Smooth muscle cell (in vitro differentiated cells): ENCODE data around the gene GARIN1A. TPM values are rescaled to one million over a fixed set of nuclear protein-coding genes. Genes with fewer than 3 reads are reported as not detected.

Experiments
- DNase-seq: peaks from one replicate; lab custom pipeline; 2025; ENCODE audit not compliant: unreplicated experiment; lab: John Stamatoyannopoulos, UW
- H2AFZ ChIP-seq: fragments of 200-600 bp; sonication (generic); 2 replicates; pipeline ENCODE4 v1.6.0; 2016; ENCODE audit warnings: antibody characterized with exemption, low read depth, mild to moderate bottlenecking
- H3F3A ChIP-seq: fragments of 200-600 bp; sonication (generic); 2 replicates; pipeline ENCODE4 v1.6.0; 2017; ENCODE audit warnings: antibody characterized with exemption, low read depth
- H3K27ac ChIP-seq: fragments of 200-600 bp; sonication (generic); 2 replicates; pipeline ENCODE4 v1.5.1; 2016; ENCODE audit warnings: low read depth, mild to moderate bottlenecking
- H3K27me3 ChIP-seq: fragments of 200-600 bp; sonication (generic); 2 replicates; pipeline ENCODE4 v1.6.1; 2016; ENCODE audit warnings: low read depth, mild to moderate bottlenecking
- H3K36me3 ChIP-seq: fragments of 200-600 bp; sonication (generic); 2 replicates; pipeline ENCODE4 v1.5.1; 2016; ENCODE audit warnings: low read depth
- H3K4me1 ChIP-seq: fragments of 200-600 bp; sonication (generic); 2 replicates; pipeline ENCODE4 v1.5.1; 2016; ENCODE audit warnings: low read depth
- H3K4me2 ChIP-seq: fragments of 200-600 bp; sonication (generic); 2 replicates; pipeline ENCODE4 v1.6.0; 2016; ENCODE audit warnings: mild to moderate bottlenecking
- H3K4me3 ChIP-seq: fragments of 200-600 bp; sonication (generic); 2 replicates; pipeline ENCODE4 v1.5.1; 2016; ENCODE audit warnings: mild to moderate bottlenecking
- H3K79me2 ChIP-seq: fragments of 200-600 bp; sonication (generic); 2 replicates; pipeline ENCODE4 v1.6.0; 2016; ENCODE audit warnings: low read depth, mild to moderate bottlenecking
- H3K9ac ChIP-seq: fragments of 200-600 bp; sonication (generic); 2 replicates; pipeline ENCODE4 v1.6.0; 2016; ENCODE audit warnings: low read depth
- H3K9me3 ChIP-seq: fragments of 200-600 bp; sonication (generic); replicated peaks from 2 replicates; pipeline ENCODE4 v1.5.1; 2016; ENCODE audit warnings: low read depth
- H4K20me1 ChIP-seq: fragments of 200-600 bp; sonication (generic); 2 replicates; pipeline ENCODE4 v1.6.0; 2016; ENCODE audit warnings: low read depth
- CTCF ChIP-seq: fragments of 200-600 bp; sonication (generic); IDR thresholded peaks from 2 replicates; pipeline ENCODE4 v1.5.1; 2017; ENCODE audit warnings: borderline replicate concordance, mild to moderate bottlenecking, antibody characterized with exemption; ENCODE audit not compliant: insufficient read depth, poor library complexity, severe bottlenecking
- WGBS: methylation state at CpG from one replicate; pipeline ENCODE4 v1.1.7; 2016; ENCODE audit warnings: low lambda C conversion rate; 5-methylcytosine and 5-hydroxymethylcytosine counted together
- polyA plus RNA-seq: library from polyadenylated mRNA; unstranded; fragments of >200 nt; fragmentation: Nextera tagmentation; extraction: Ambion mirVana; gene quantifications from 2 replicates; pipeline ENCODE4 v1.2.1, GENCODE V29; 2016
- total RNA-seq: library from RNA; depleted of rRNA; stranded (reverse); fragments of >200 nt; gene quantifications from 2 replicates; pipeline ENCODE4 v1.2.3, GENCODE V29; 2014

GARIN1A gene
- total and polyA plus RNA-seq, 2 experiments from 2014 or later, result 0.46 to 1.2 TPM

GRCh38 chr7:128703609-128704241, 31.6 kb downstream of the GARIN1A start:
- Histone ChIP-seq H4K20me1 (no peaks in the 10 kb centered on the region), H3K27ac (no peak overlapping the region), H3K36me3 (no peaks in the 10 kb centered on the region), H3F3A (no peaks in the 10 kb centered on the region), H3K4me2 (no peak overlapping the region), H3K9me3 (no peaks in the 10 kb centered on the region), H3K79me2 (no peaks in the 10 kb centered on the region), H3K4me3 (no peak overlapping the region), H2AFZ (no peak overlapping the region), H3K27me3 (peaks cover 2% of the 10 kb centered on the region), H3K4me1 (peaks cover 8% of the 10 kb centered on the region), H3K9ac (no peak overlapping the region)
- no peak for TF ChIP-seq CTCF
- DNase-seq, result no peak
- 66% methylated on average over 7 of the region's 7 CpGs for WGBS

DNA sequence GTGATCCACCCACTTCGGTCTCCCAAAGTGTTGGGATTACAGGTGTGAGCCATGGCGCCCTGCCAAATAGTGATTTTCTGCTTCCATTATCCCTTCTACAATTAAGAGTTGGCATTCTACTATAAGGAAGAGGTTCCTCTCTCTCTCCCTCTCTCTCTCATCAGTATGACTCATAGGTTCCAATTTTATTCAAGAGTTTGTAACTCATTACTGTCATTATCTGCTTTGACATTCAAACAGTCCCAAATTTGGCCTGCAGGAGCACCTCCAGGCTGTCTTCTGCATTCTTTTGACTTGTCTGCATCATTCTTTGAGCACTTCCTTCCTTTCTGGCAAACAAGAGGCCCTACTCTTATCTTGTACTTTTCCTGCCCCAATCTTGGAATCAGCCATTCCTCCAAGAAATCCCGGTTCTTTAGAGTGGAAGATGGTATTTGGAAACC, 33.8 kb downstream of the GARIN1A start:
- TF ChIP-seq CTCF, result no peak
- WGBS, result 74% methylated on average over 3 of the region's 3 CpGs
- Histone ChIP-seq H2AFZ (no peak overlapping the region), H3K27ac (no peak overlapping the region), H3K9me3 (no peaks in the 10 kb centered on the region), H3F3A (no peaks in the 10 kb centered on the region), H3K27me3 (no peaks in the 10 kb centered on the region), H3K36me3 (no peaks in the 10 kb centered on the region), H3K4me2 (no peak overlapping the region), H3K4me1 (peaks cover 8% of the 10 kb centered on the region), H3K9ac (no peak overlapping the region), H4K20me1 (no peaks in the 10 kb centered on the region), H3K4me3 (no peak overlapping the region), H3K79me2 (no peaks in the 10 kb centered on the region)
- no peak for DNase-seq

GRCh38 chr7:128707752-128708151, 35.7 kb downstream of the GARIN1A start:
- no peak for TF ChIP-seq CTCF
- H3K27me3 ChIP-seq, result no peaks in the 10 kb centered on the region
- H3K4me2 ChIP-seq, result no peak overlapping the region
- no peak overlapping the region for H3K4me3 ChIP-seq
- H3K9me3 ChIP-seq, result no peaks in the 10 kb centered on the region
- no peaks in the 10 kb centered on the region for H3K79me2 ChIP-seq
- H3K9ac ChIP-seq, result no peak overlapping the region
- H3F3A ChIP-seq, result no peaks in the 10 kb centered on the region
- DNase-seq, result no peak
- no peaks in the 10 kb centered on the region for H4K20me1 ChIP-seq
- H3K27ac ChIP-seq, result no peak overlapping the region
- no peak overlapping the region for H2AFZ ChIP-seq
- H3K4me1 ChIP-seq, result peaks cover 3% of the 10 kb centered on the region
- H3K36me3 ChIP-seq, result no peaks in the 10 kb centered on the region
- 81% methylated on average over 1 of the region's 1 CpG for WGBS

GRCh38 chr7:128708235-128708634, 36.1 kb downstream of the GARIN1A start:
- Histone ChIP-seq H3K36me3 (no peaks in the 10 kb centered on the region), H3K4me2 (no peak overlapping the region), H4K20me1 (no peaks in the 10 kb centered on the region), H3K79me2 (no peaks in the 10 kb centered on the region), H3F3A (no peaks in the 10 kb centered on the region), H2AFZ (no peak overlapping the region), H3K9ac (no peak overlapping the region), H3K27me3 (no peaks in the 10 kb centered on the region), H3K4me1 (peaks cover 3% of the 10 kb centered on the region), H3K9me3 (no peaks in the 10 kb centered on the region), H3K4me3 (no peak overlapping the region), H3K27ac (no peak overlapping the region)
- TF ChIP-seq CTCF, result no peak
- DNase-seq, result no peak
- WGBS, result 52% methylated on average over 3 of the region's 3 CpGs
